SJCRH30 (cell line): ENCODE measurements around the gene TBC1D22B. TPM values are rescaled to one million over a fixed set of nuclear protein-coding genes. Genes with fewer than 3 reads are reported as not detected.

Experiments used
- DNase-seq, 2 experiments: peaks; one replicate each; pipeline ENCODE4 v3.0.0-alpha.2; 2015 to 2020
- H3K27ac ChIP-seq: fragments of 250-450 bp; sonication (Bioruptor Pico); 2 replicates; pipeline ENCODE4 v1.5.1; 2020; ENCODE audit warnings: mild to moderate bottlenecking, moderate library complexity
- H3K27me3 ChIP-seq: fragments of 250-450 bp; sonication (Bioruptor Pico); 2 replicates; pipeline ENCODE4 v1.5.1; 2020; ENCODE audit warnings: mild to moderate bottlenecking, moderate library complexity
- H3K36me3 ChIP-seq: fragments of 250-450 bp; sonication (Bioruptor Pico); 2 replicates; pipeline ENCODE4 v1.5.1; 2020; ENCODE audit warnings: mild to moderate bottlenecking, moderate library complexity
- H3K4me1 ChIP-seq: fragments of 250-450 bp; sonication (Bioruptor Pico); 2 replicates; pipeline ENCODE4 v1.5.1; 2020; ENCODE audit warnings: mild to moderate bottlenecking, moderate library complexity
- H3K4me3 ChIP-seq: fragments of 250-450 bp; sonication (Bioruptor Pico); 2 replicates; pipeline ENCODE4 v1.5.1; 2020; ENCODE audit warnings: mild to moderate bottlenecking, moderate library complexity
- H3K9me3 ChIP-seq: fragments of 250-450 bp; sonication (Bioruptor Pico); replicated peaks from 2 replicates; pipeline ENCODE4 v1.5.1; 2020; ENCODE audit warnings: mild to moderate bottlenecking, moderate library complexity
- total RNA-seq: library from RNA; depleted of rRNA; stranded (reverse); fragments of >200 nt; shearing (Covaris generic); gene quantifications from 2 replicates; pipeline ENCODE4 v1.2.3, GENCODE V29; 2014; rRNA removed

The TBC1D22B gene
- total RNA-seq, 1 experiment from 2014 or later: 11.2 TPM

DNA sequence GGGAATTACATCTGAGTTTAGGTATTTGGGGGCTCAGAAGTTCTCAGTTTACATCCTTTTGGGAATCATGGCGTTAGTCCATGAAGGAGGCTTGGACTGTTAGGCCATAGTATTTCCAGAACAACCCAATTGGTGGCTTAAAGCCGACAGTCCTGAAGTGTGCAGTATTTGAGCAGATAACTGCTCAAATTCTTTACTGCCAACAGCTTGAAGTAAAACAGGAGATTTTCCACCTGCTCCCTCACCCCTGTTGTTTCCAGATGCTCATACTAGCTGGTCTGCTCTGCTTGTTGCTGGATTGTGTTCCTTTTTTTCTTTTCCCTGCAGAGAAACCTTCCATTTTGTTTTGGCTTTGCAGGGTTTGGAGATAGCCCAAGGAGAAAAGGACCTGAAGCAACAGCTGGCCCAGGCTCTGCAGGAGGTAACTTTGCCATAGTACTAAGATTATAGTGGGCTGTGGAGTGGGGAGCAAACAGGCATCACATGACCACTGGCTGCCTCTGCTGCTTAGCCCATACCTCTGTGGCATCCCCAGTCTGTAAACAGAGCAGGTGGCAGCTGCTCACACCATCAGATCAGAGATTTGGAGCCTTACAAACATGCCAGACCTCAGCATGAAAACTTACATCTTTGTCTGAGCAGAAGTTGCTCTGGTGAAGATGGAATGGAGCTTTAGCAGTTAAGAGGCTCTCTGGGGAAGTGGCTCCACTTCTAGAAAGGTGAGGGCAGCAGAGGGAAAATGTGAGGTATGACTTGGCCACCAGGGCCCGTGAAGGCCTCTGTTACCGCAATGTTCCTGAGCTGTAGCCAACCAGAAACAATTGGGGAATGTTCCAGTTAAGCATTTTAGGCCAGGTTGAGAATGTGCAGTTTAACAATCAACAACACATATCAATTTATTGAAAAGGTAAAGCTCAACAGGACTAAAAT, 113.8 kb downstream of the TBC1D22B start:
- no peak overlapping the region for H3K27ac ChIP-seq
- peaks cover 30% of the 10 kb centered on the region for H3K36me3 ChIP-seq
- peaks cover 12% of the 10 kb centered on the region; the same call in 1 of the 2 replicates for H3K4me1 ChIP-seq
- DNase-seq: peak; percentile 47 to 60
- H3K4me3 ChIP-seq: no peak overlapping the region
- H3K9me3 ChIP-seq: no peaks in the 10 kb centered on the region
- H3K27me3 ChIP-seq: no peaks in the 10 kb centered on the region

- H3K27ac ChIP-seq: no peak overlapping the region
- no peaks in the 10 kb centered on the region for H3K27me3 ChIP-seq
- DNase-seq: no peak
- no peaks in the 10 kb centered on the region for H3K9me3 ChIP-seq
- H3K36me3 ChIP-seq: peaks cover 30% of the 10 kb centered on the region
- H3K4me3 ChIP-seq: no peak overlapping the region
- peaks cover 12% of the 10 kb centered on the region; the same call in 1 of the 2 replicates for H3K4me1 ChIP-seq
Observed at GRCh38 chr6:37372116-37372515, 114.5 kb downstream of the TBC1D22B start.

DNA sequence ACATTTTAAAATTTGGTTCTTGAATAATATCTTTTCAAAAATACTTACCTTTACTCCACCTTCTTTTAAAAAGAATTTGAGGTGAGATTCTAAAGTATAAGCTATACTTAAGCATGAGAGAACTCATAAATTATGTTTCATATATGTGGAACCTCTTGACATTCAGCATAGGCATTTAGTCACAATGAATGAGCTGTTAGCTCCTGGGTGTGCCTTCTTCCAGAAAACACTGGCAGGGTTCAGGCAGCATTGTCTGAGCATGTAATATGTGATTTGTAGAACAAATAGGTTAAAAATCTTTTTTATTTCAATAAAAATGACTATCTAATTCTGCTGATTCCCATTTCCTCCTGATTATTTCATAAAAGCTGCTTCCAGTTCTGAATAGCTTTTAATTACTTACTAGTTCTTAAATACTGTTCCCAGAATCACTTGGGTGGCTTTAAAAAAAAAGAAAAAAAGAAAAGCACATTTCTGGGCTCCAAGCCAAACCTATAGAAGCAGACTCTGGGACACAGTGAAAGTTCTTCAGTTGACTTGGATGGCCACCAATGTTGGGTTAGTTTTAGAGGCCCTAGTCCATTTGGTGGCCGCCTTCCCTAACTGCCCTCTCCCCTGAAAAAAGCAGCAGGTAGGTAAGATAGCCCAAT, 116.4 kb downstream of the TBC1D22B start:
- Histone ChIP-seq H3K9me3 (no peaks in the 10 kb centered on the region), H3K4me3 (no peak overlapping the region), H3K4me1 (peaks cover 12% of the 10 kb centered on the region; the same call in 1 of the 2 replicates), H3K27me3 (no peaks in the 10 kb centered on the region), H3K27ac (no peak overlapping the region), H3K36me3 (peaks cover 27% of the 10 kb centered on the region)
- DNase-seq: no peak

- Histone ChIP-seq H3K4me3 (no peak overlapping the region), H3K27ac (no peak overlapping the region), H3K4me1 (peaks cover 12% of the 10 kb centered on the region; the same call in 1 of the 2 replicates), H3K27me3 (no peaks in the 10 kb centered on the region), H3K9me3 (no peaks in the 10 kb centered on the region), H3K36me3 (peaks cover 21% of the 10 kb centered on the region)
- no peak for DNase-seq
Observed at GRCh38 chr6:37375376-37375775, 117.8 kb downstream of the TBC1D22B start.

GRCh38 chr6:37376078-37376743, 118.6 kb downstream of the TBC1D22B start:
- no peak overlapping the region for H3K4me3 ChIP-seq
- peaks cover 7% of the 10 kb centered on the region; the same call in 1 of the 2 replicates for H3K4me1 ChIP-seq
- no peak overlapping the region for H3K27ac ChIP-seq
- no peaks in the 10 kb centered on the region for H3K9me3 ChIP-seq
- no peak for DNase-seq
- H3K27me3 ChIP-seq: no peaks in the 10 kb centered on the region
- H3K36me3 ChIP-seq: peaks cover 25% of the 10 kb centered on the region

DNA sequence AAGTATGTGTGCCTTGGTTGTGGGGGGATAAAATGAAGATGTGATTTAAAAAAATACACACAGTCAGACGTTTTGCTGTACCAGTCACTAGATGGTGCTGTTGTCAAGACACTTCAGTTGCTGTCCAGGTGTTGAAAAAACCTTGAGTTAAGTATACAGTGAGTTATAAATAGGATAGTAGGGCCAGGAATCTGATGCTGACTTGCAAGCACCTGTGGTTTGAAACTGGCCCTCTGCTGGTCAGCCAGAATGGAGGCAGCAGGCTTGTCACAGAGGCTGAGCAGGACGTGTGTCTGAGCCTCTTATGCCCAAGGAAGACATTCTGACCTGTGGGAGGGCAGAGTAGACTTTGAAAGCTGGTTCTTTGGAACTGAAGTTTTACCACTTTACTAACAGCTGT, 124.0 kb downstream of the TBC1D22B start:
- Histone ChIP-seq H3K4me3 (no peak overlapping the region), H3K36me3 (peaks cover 16% of the 10 kb centered on the region; the same call in 1 of the 2 replicates), H3K4me1 (no peaks in the 10 kb centered on the region), H3K27me3 (no peaks in the 10 kb centered on the region), H3K27ac (no peak overlapping the region), H3K9me3 (no peaks in the 10 kb centered on the region)
- peak; percentile 38 to 67 for DNase-seq

Other genes with a start within 250 kb of the TBC1D22B start
- 15.2 and 16.4 TPM in 2 replicates for gene PIM1, start 87.6 kb upstream of the TBC1D22B start, total RNA-seq
- 0.73 TPM in 1 of 2 replicates, not detected in the other for gene TMEM217, start 372 bp downstream of the TBC1D22B start, total RNA-seq
- 35.8 and 36.1 TPM in 2 replicates for gene RNF8, start 96.2 kb downstream of the TBC1D22B start, total RNA-seq
- 39.1 and 45.2 TPM in 2 replicates for gene CMTR1, start 175.4 kb downstream of the TBC1D22B start, total RNA-seq
- 29.0 and 34.1 TPM in 2 replicates for gene CCDC167, start 242.1 kb downstream of the TBC1D22B start, total RNA-seq